GM12878 (cell line): ENCODE data around the gene AK4. TPM values are rescaled to one million over a fixed set of nuclear protein-coding genes. Genes with fewer than 3 reads are reported as not detected.

ENCODE experiments used
- ATAC-seq: fragments of 200-7000 bp; cut with Tn5 transposase; 3 replicates; pipeline ENCODE4 v1.9.1; 2020; ENCODE audit warnings: mild to moderate bottlenecking, moderate library complexity
- BruUV-seq: library from RNA; stranded (reverse); fragments of 400-500 nt; replicated peaks from 2 replicates; lab custom pipeline; 2021; lab: Mats Ljungman, UMichigan
- CTCF ChIA-PET: fragments of 300-600 bp; sonication (Branson Sonifier 250); formaldehyde crosslinking; extraction: SDS; loops from one replicate; lab custom pipeline; 2021; ENCODE audit warnings: inconsistent platforms; lab: Yijun Ruan, JAX
- POLR2A ChIA-PET: fragments of 350-600 bp; formaldehyde crosslinking; extraction: SDS; loops from one replicate; lab custom pipeline; 2021; ENCODE audit warnings: inconsistent platforms; lab: Charles Lee
- RAD21 ChIA-PET: fragments of 300-600 bp; sonication (Branson Sonifier 250); formaldehyde crosslinking; loops from one replicate; lab custom pipeline; 2023; ENCODE audit warnings: antibody characterized with exemption; ENCODE audit not compliant: unreplicated experiment; lab: Charles Lee
- SMC1A ChIA-PET: fragments of 300-600 bp; sonication (Branson Sonifier 250); formaldehyde crosslinking; loops from one replicate; lab custom pipeline; 2023; ENCODE audit not compliant: unreplicated experiment, uncharacterized antibody; lab: Charles Lee
- DNase-seq: peaks from one replicate; pipeline ENCODE4 v3.0.0-alpha.2; 2011; ENCODE audit warnings: low read depth, low spot score
- FAIRE-seq: peaks from 3 replicates; lab custom pipeline; 2011; peaks lifted over from hg19 to GRCh38; lab: Jason Lieb, UNC
- H2AFZ ChIP-seq: 2 replicates; pipeline ENCODE4 v1.6.0; 2011; ENCODE audit warnings: low read depth, low read length, control low read depth; ENCODE audit not compliant: control insufficient read depth
- H3K27ac ChIP-seq: 2 replicates; pipeline ENCODE4 v1.5.1; 2011; ENCODE audit warnings: control low read depth; ENCODE audit not compliant: control insufficient read depth, insufficient read depth
- H3K27me3 ChIP-seq, 2 experiments: replicated peaks in 1 of 2; 2 replicates each; pipeline versions ENCODE4 v1.6.0 to v1.6.1; 2011; ENCODE audit warnings: low read length in 1 of 2; ENCODE audit not compliant: control insufficient read depth in 2 of 2, insufficient read depth in 2 of 2
- H3K36me3 ChIP-seq, 2 experiments: 2 replicates each; pipeline ENCODE4 v1.5.1; 2011; ENCODE audit warnings: low read length in 1 of 2; ENCODE audit not compliant: control insufficient read depth in 2 of 2, insufficient read depth in 2 of 2
- H3K4me1 ChIP-seq: 2 replicates; pipeline ENCODE4 v1.6.1; 2011; ENCODE audit warnings: mild to moderate bottlenecking, low read length, moderate library complexity, mixed read lengths; ENCODE audit not compliant: control insufficient read depth, insufficient read depth
- H3K4me2 ChIP-seq: 2 replicates; pipeline ENCODE4 v1.6.0; 2011; ENCODE audit warnings: control low read depth; ENCODE audit not compliant: control insufficient read depth, insufficient read depth
- H3K4me3 ChIP-seq: fragments of 200-600 bp; sonication (generic); 2 replicates; pipeline ENCODE4 v1.5.1; 2016
- H3K79me2 ChIP-seq: 2 replicates; pipeline ENCODE4 v1.6.0; 2011; ENCODE audit warnings: low read length; ENCODE audit not compliant: control insufficient read depth, insufficient read depth
- H3K9ac ChIP-seq: 2 replicates; pipeline ENCODE4 v1.8.0; 2011; ENCODE audit warnings: low read length, control low read depth, mixed read lengths; ENCODE audit not compliant: control insufficient read depth, insufficient read depth
- H3K9me3 ChIP-seq: replicated peaks from 3 replicates; pipeline ENCODE4 v1.5.1; 2011; ENCODE audit warnings: mild to moderate bottlenecking, low read length; ENCODE audit not compliant: control insufficient read depth, insufficient read depth
- H4K20me1 ChIP-seq: 2 replicates; pipeline ENCODE4 v1.6.0; 2011; ENCODE audit not compliant: control insufficient read depth, insufficient read depth
- CBFB ChIP-seq: IDR thresholded peaks from 2 replicates; pipeline ENCODE4 v1.6.1; 2016; ENCODE audit warnings: antibody characterized with exemption, low read depth
- ESRRA ChIP-seq: IDR thresholded peaks from 2 replicates; pipeline ENCODE4 v1.6.1; 2012; ENCODE audit warnings: mild to moderate bottlenecking, low read length, improper control_type of control experiment
- IRF4 ChIP-seq: IDR thresholded peaks from 2 replicates; pipeline ENCODE4 v1.6.1; 2011; ENCODE audit warnings: low read depth, low read length
- NFIC ChIP-seq: IDR thresholded peaks from 2 replicates; pipeline ENCODE4 v1.6.1; 2012; ENCODE audit warnings: low read depth, mild to moderate bottlenecking, inconsistent platforms, low read length, moderate library complexity
- SMARCA5 ChIP-seq: fragments of 450-650 bp; IDR thresholded peaks from 2 replicates; pipeline ENCODE4 v1.6.1; 2017; ENCODE audit warnings: mild to moderate bottlenecking
- STAT1 ChIP-seq: fragments of 450-650 bp; conservative IDR thresholded peaks from 2 replicates; pipeline ENCODE4 v1.6.1; 2014; ENCODE audit warnings: antibody characterized with exemption, mild to moderate bottlenecking
- TAF1 ChIP-seq: IDR thresholded peaks from 2 replicates; pipeline ENCODE4 v1.6.1; 2011; ENCODE audit warnings: mild to moderate bottlenecking, low read depth, low read length, borderline replicate concordance
- WRNIP1 ChIP-seq: IDR thresholded peaks from 2 replicates; pipeline ENCODE4 v1.6.1; 2011; ENCODE audit warnings: low read depth, low read length, improper control_type of control experiment, borderline replicate concordance
- WGBS: methylation state at CpG from one replicate; pipeline ENCODE4 v1.1.6; 2016; ENCODE audit warnings: low lambda C conversion rate; ENCODE audit not compliant: insufficient replicate concordance, insufficient coverage; ENCODE audit errors: missing lambda C conversion rate; 5-methylcytosine and 5-hydroxymethylcytosine counted together
- in situ Hi-C: fragments of 300-500 bp; cut with MboI; formaldehyde crosslinking; loops from 9 replicates; pipeline ENCODE4 v1.14.3; 2018; ENCODE audit warnings: mixed read lengths
- intact Hi-C: fragments of 100-400 bp; cut with micrococcal nuclease; formaldehyde crosslinking; loops from one replicate; pipeline ENCODE4 v1.14.2; 2022; ENCODE audit not compliant: unreplicated experiment
- polyA plus RNA-seq, 11 experiments: library from polyadenylated mRNA; depleted of rRNA in 4 of 11; unstranded in 6 of 11; stranded (reverse) in 5 of 11; fragments of >200 nt; fragmentation: Nextera tagmentation in 4 of 11; fragmentation: Illumina TruSeq in 1 of 11; extraction: Ambion mirVana in 4 of 11; extraction: Trizol in 1 of 11; gene quantifications; 1 replicate in 1 of 11; 2 replicates in 10 of 11; pipeline versions ENCODE4 v1.2.1 to v1.2.3, GENCODE V29; 2011 to 2016; ENCODE audit warnings: inconsistent platforms in 2 of 11, missing spikeins in 2 of 11, low read depth in 1 of 11
- total RNA-seq, 4 experiments: library from RNA; depleted of rRNA in 3 of 4; stranded (reverse); fragments of >200 nt in 3 of 4; fragmentation: Illumina TruSeq in 1 of 4; extraction: Trizol in 1 of 4; gene quantifications; 2 replicates each; pipeline versions ENCODE4 v1.2.1 to v1.2.3, GENCODE V29; 2013 to 2021
- TF ChIP-seq, protein P1 (sequence below): fragments of 450-650 bp; formaldehyde crosslinking; IDR thresholded peaks from 2 replicates; pipeline ENCODE4 v1.4.0; 2022; ENCODE audit warnings: mild to moderate bottlenecking, moderate library complexity
- TF ChIP-seq, protein P2 (sequence below): fragments of 450-650 bp; IDR thresholded peaks from 2 replicates; pipeline ENCODE4 v1.6.1; 2017; ENCODE audit warnings: mild to moderate bottlenecking, low read depth, inconsistent platforms; ENCODE audit not compliant: poor library complexity, severe bottlenecking

AK4 gene
- total and polyA plus RNA-seq, 10 of the 15 experiments (the other 5 are each of a cell fraction or from before 2014, with no cell fraction given), result 23.9 to 161 (median 49.0) TPM

GRCh38 chr1:65180977-65181376 is 33.0 kb downstream of the AK4 start:
- RAD21 ChIA-PET, result interaction anchor here (0.8 to 1.4 kb wide), 4 partner anchors 12 to 32 kb away, joined by 3 to 4 read pairs (median 3); no protein-coding TSS in a partner anchor
- CTCF ChIA-PET, result interaction anchor here (0.9 to 1.8 kb wide), 5 partner anchors 9 to 506 kb away, joined by 3 to 9 read pairs (median 5); no protein-coding TSS in a partner anchor
- Histone ChIP-seq H3K27me3 (no peaks in the 10 kb centered on the region), H2AFZ (no peak overlapping the region), H3K27ac (no peak overlapping the region), H3K9ac (no peak overlapping the region), H3K4me2 (no peak overlapping the region), H3K36me3 (0 out of 4 replicates have a peak, but pooled peaks cover 0 to 4% of the 10 kb centered on the region in 2 experiments), H3K79me2 (peaks cover 68% of the 10 kb centered on the region), H3K4me1 (peaks cover 10% of the 10 kb centered on the region; the same call in 1 of the 2 replicates), H3K9me3 (no peaks in the 10 kb centered on the region), H3K4me3 (no peak overlapping the region), H4K20me1 (peaks cover 3% of the 10 kb centered on the region; the same call in 1 of the 2 replicates)
- FAIRE-seq, result no peak
- TF ChIP-seq, protein P1, sequence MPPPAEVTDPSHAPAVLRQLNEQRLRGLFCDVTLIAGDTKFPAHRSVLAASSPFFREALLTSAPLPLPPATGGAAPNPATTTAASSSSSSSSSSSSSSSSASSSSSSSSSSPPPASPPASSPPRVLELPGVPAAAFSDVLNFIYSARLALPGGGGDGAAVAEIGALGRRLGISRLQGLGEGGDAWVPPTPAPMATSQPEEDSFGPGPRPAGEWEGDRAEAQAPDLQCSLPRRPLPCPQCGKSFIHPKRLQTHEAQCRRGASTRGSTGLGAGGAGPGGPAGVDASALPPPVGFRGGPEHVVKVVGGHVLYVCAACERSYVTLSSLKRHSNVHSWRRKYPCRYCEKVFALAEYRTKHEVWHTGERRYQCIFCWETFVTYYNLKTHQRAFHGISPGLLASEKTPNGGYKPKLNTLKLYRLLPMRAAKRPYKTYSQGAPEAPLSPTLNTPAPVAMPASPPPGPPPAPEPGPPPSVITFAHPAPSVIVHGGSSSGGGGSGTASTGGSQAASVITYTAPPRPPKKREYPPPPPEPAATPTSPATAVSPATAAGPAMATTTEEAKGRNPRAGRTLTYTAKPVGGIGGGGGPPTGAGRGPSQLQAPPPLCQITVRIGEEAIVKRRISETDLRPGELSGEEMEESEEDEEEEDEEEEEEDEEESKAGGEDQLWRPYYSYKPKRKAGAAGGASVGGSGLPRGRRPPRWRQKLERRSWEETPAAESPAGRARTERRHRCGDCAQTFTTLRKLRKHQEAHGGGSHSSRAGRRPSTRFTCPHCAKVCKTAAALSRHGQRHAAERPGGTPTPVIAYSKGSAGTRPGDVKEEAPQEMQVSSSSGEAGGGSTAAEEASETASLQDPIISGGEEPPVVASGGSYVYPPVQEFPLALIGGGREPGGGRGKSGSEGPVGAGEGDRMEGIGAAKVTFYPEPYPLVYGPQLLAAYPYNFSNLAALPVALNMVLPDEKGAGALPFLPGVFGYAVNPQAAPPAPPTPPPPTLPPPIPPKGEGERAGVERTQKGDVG (CRISPR knock-in tag), result no peak
- TF ChIP-seq SMARCA5 (no peak), ESRRA (no peak), NFIC (no peak), STAT1 (no peak), TAF1 (no peak), CBFB (no peak), WRNIP1 (no peak), IRF4 (no peak)
- TF ChIP-seq, protein P2, sequence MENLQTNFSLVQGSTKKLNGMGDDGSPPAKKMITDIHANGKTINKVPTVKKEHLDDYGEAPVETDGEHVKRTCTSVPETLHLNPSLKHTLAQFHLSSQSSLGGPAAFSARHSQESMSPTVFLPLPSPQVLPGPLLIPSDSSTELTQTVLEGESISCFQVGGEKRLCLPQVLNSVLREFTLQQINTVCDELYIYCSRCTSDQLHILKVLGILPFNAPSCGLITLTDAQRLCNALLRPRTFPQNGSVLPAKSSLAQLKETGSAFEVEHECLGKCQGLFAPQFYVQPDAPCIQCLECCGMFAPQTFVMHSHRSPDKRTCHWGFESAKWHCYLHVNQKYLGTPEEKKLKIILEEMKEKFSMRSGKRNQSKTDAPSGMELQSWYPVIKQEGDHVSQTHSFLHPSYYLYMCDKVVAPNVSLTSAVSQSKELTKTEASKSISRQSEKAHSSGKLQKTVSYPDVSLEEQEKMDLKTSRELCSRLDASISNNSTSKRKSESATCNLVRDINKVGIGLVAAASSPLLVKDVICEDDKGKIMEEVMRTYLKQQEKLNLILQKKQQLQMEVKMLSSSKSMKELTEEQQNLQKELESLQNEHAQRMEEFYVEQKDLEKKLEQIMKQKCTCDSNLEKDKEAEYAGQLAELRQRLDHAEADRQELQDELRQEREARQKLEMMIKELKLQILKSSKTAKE, result no peak
- DNase-seq, result no peak
- in situ Hi-C loops, result no loop called here
- POLR2A ChIA-PET, result interaction anchor here (0.7 kb wide), 1 partner anchor 238 kb away, joined by 3 read pairs; no protein-coding TSS in a partner anchor
- ATAC-seq, result no peak
- no TSS peak for BruUV-seq
- intact Hi-C loops, result no loop called here
- 91% methylated on average over 1 of the region's 1 CpG for WGBS
- SMC1A ChIA-PET, result interaction anchor here (0.6 to 1.6 kb wide), 8 partner anchors 8 to 255 kb away, joined by 3 to 7 read pairs (median 4); no protein-coding TSS in a partner anchor
